HCT116 (cell line): Measurements from ENCODE around the gene REN. TPM values are rescaled to one million over a fixed set of nuclear protein-coding genes. Genes with fewer than 3 reads are reported as not detected.

Experiments used
- ATAC-seq: fragments of 200-7000 bp; cut with Tn5 transposase; 2 replicates; pipeline ENCODE4 v1.9.1; 2020; ENCODE audit warnings: mild to moderate bottlenecking, moderate library complexity
- BruUV-seq: library from RNA; stranded (reverse); fragments of 400-500 nt; replicated peaks from 2 replicates; lab custom pipeline; 2021; lab: Mats Ljungman, UMichigan
- CTCF ChIA-PET: fragments of 300-600 bp; sonication (Branson Sonifier 250); formaldehyde crosslinking; loops from one replicate; lab custom pipeline; 2021; ENCODE audit warnings: antibody characterized with exemption; lab: Charles Lee
- POLR2A ChIA-PET: fragments of 300-600, 350-600 bp; sonication (Branson Sonifier 250); formaldehyde crosslinking; loops from one replicate; lab custom pipeline; 2021; ENCODE audit warnings: antibody characterized with exemption; lab: Charles Lee
- RAD21 ChIA-PET, 2 experiments: fragments of 300-600 bp; sonication (Branson Sonifier 250); formaldehyde crosslinking; loops; one replicate each; lab custom pipeline; 2023; ENCODE audit warnings: low total read pairs in 2 of 2; ENCODE audit not compliant: uncharacterized antibody in 2 of 2, unreplicated experiment in 2 of 2, low non-redundant PET in 1 of 2; lab: Charles Lee
- DNase-seq: peaks from one replicate; pipeline ENCODE4 v3.0.0-alpha.2; 2010; ENCODE audit warnings: low read depth, low spot score
- H2AFZ ChIP-seq: fragments of 200-600 bp; shearing (Covaris generic), sonication (generic); 2 replicates; pipeline ENCODE4 v1.6.1; 2017; ENCODE audit warnings: low read depth, mixed run types, mixed read lengths, antibody characterized with exemption, low read length; ENCODE audit not compliant: poor library complexity, severe bottlenecking
- H3K27ac ChIP-seq: 2 replicates; pipeline ENCODE4 v1.5.1; 2012; ENCODE audit warnings: low read depth, low read length
- H3K27me3 ChIP-seq: fragments of 200-600 bp; sonication (generic); 2 replicates; pipeline ENCODE4 v1.6.1; 2016; ENCODE audit warnings: mixed run types, low read length, mixed read lengths; ENCODE audit not compliant: insufficient read depth
- H3K36me3 ChIP-seq, 2 experiments: fragments of 200-500 bp in 1 of 2; fragments of 200-600 bp in 1 of 2; sonication (Bioruptor generic) in 1 of 2; sonication (generic) in 1 of 2; 2 replicates each; pipeline versions ENCODE4 v1.5.1 to v1.6.1; 2014 to 2016; ENCODE audit warnings: low read length in 2 of 2, inconsistent platforms in 1 of 2, mixed read lengths in 1 of 2, mixed run types in 1 of 2; ENCODE audit not compliant: insufficient read depth in 2 of 2, control insufficient read depth in 1 of 2
- H3K4me1 ChIP-seq, 2 experiments: fragments of 200-600 bp in 1 of 2; sonication (generic) in 1 of 2; 2 replicates each; pipeline versions ENCODE4 v1.5.1 to v1.6.1; 2012 to 2017; ENCODE audit warnings: low read length in 2 of 2, inconsistent platforms in 1 of 2, mild to moderate bottlenecking in 1 of 2, mixed read lengths in 1 of 2, mixed run types in 1 of 2, moderate library complexity in 1 of 2; ENCODE audit not compliant: insufficient read depth in 2 of 2, control insufficient read depth in 1 of 2
- H3K4me2 ChIP-seq: fragments of 200-600 bp; sonication (generic); 2 replicates; pipeline ENCODE4 v1.6.1; 2017; ENCODE audit warnings: mixed run types, low read length, mixed read lengths
- H3K4me3 ChIP-seq, 2 experiments: fragments of 200-600 bp in 1 of 2; sonication (generic) in 1 of 2; replicated peaks in 1 of 2; 2 replicates each; pipeline ENCODE4 v1.5.1; 2011 to 2016; ENCODE audit warnings: low read length in 2 of 2, control low read depth in 1 of 2, low read depth in 1 of 2, mild to moderate bottlenecking in 1 of 2, mixed read lengths in 1 of 2, mixed run types in 1 of 2
- H3K79me2 ChIP-seq: fragments of 200-600 bp; sonication (generic); 2 replicates; pipeline ENCODE4 v1.6.1; 2017; ENCODE audit warnings: mild to moderate bottlenecking, mixed run types, low read length, moderate library complexity, mixed read lengths; ENCODE audit not compliant: insufficient read depth
- H3K9ac ChIP-seq: fragments of 200-600 bp; sonication (generic); 2 replicates; pipeline ENCODE4 v1.6.1; 2016; ENCODE audit warnings: low read length, mixed read lengths
- H3K9me2 ChIP-seq: fragments of 200-600 bp; sonication (generic), shearing (Covaris generic); 2 replicates; pipeline ENCODE4 v1.6.1; 2017; ENCODE audit warnings: mixed run types, mild to moderate bottlenecking, moderate library complexity; ENCODE audit not compliant: insufficient read depth
- H3K9me3 ChIP-seq, 2 experiments: fragments of 200-500 bp in 1 of 2; fragments of 200-600 bp in 1 of 2; sonication (Bioruptor generic) in 1 of 2; sonication (generic) in 1 of 2; 2 replicates each; pipeline ENCODE4 v1.6.1; 2014 to 2017; ENCODE audit warnings: low read length in 2 of 2, mixed read lengths in 2 of 2, inconsistent platforms in 1 of 2, low read depth in 1 of 2, mild to moderate bottlenecking in 1 of 2, mixed run types in 1 of 2, moderate library complexity in 1 of 2; ENCODE audit not compliant: control insufficient read depth in 1 of 2, insufficient read depth in 1 of 2
- H4K20me1 ChIP-seq: fragments of 200-600 bp; sonication (generic), shearing (Covaris generic); 2 replicates; pipeline ENCODE4 v1.6.1; 2017; ENCODE audit warnings: mixed run types, mild to moderate bottlenecking, moderate library complexity; ENCODE audit not compliant: insufficient read depth
- ELF1 ChIP-seq: IDR thresholded peaks from 2 replicates; pipeline ENCODE4 v1.6.1; 2012; ENCODE audit warnings: low read depth, borderline replicate concordance
- POLR2A ChIP-seq: IDR thresholded peaks from 2 replicates; pipeline ENCODE4 v1.7.0; 2011; ENCODE audit warnings: borderline replicate concordance; ENCODE audit not compliant: insufficient read depth, insufficient read length; ENCODE audit errors: extremely low read depth
- ZFX ChIP-seq: fragments of 450-650 bp; IDR thresholded peaks from 2 replicates; pipeline ENCODE4 v1.6.1; 2017
- intact Hi-C: fragments of 100-400 bp; cut with micrococcal nuclease; formaldehyde crosslinking; loops from 2 replicates; pipeline ENCODE4 v1.10.0; 2022
- total RNA-seq: library from RNA; stranded (reverse); gene quantifications from one replicate; pipeline ENCODE4 v1.2.1, GENCODE V29; 2021; ENCODE audit not compliant: unreplicated experiment

Gene REN
- total RNA-seq, 1 experiment from 2014 or later = 0.47 TPM

GRCh38 chr1:204105131-204105515 is 61.0 kb downstream of the REN start:
- peak overlapping the region; percentile 74 for H3K27ac ChIP-seq
- H3K9me3 ChIP-seq = no peaks in the 10 kb centered on the region
- no peak overlapping the region for H2AFZ ChIP-seq
- POLR2A ChIA-PET = no interaction called here
- CTCF ChIA-PET = interaction anchor here (1.2 kb wide), 1 partner anchor 293 kb away, joined by 3 read pairs; no protein-coding TSS in a partner anchor
- peaks cover 22% of the 10 kb centered on the region; the same call in 1 of the 2 replicates for H3K79me2 ChIP-seq
- RAD21 ChIA-PET = no interaction called here
- no TSS peak for BruUV-seq
- no peaks in the 10 kb centered on the region for H3K9me2 ChIP-seq
- peak overlapping the region; percentile 77 for H3K4me2 ChIP-seq
- H3K9ac ChIP-seq = no peak overlapping the region; the same call in 1 of the 2 replicates
- no peak for DNase-seq
- H3K36me3 ChIP-seq = no peaks in the 10 kb centered on the region
- no peaks in the 10 kb centered on the region for H4K20me1 ChIP-seq
- H3K27me3 ChIP-seq = no peaks in the 10 kb centered on the region
- peak; percentile 7 for ATAC-seq
- intact Hi-C loops = no loop called here
- no peak for TF ChIP-seq POLR2A
- TF ChIP-seq ZFX = no peak
- TF ChIP-seq ELF1 = no peak
- H3K4me1 ChIP-seq = peaks cover 42 to 49% of the 10 kb centered on the region in 2 experiments
- H3K4me3 ChIP-seq = no peak overlapping the region

Other genes starting within 250 kb of the REN start
- 35.6 TPM for gene SOX13, start 93.2 kb downstream of the REN start, total RNA-seq
- gene ETNK2, start 14.3 kb downstream of the REN start, total RNA-seq = 16.1 TPM
- 1.3 TPM for gene KISS1, start 30.2 kb upstream of the REN start, total RNA-seq
- gene GOLT1A, start 47.7 kb upstream of the REN start, total RNA-seq = 8.0 TPM
- gene PLEKHA6, start 193.6 kb upstream of the REN start, total RNA-seq = 13.1 TPM
- 69.3 TPM for gene PPP1R15B, start 245.5 kb upstream of the REN start, total RNA-seq